CD14-positive monocyte (primary cell): ENCODE measurements around the gene ALG6. TPM values are rescaled to one million over a fixed set of nuclear protein-coding genes. Genes with fewer than 3 reads are reported as not detected.
"Not testable (repeated sequence)": the region's sequence is repeated elsewhere in the genome, so short reads cannot be mapped to it uniquely, and the experiment has no call there.

Source experiments
- DNase-seq, 3 donors: peaks; one replicate each; pipeline ENCODE4 v3.0.0-alpha.2; 2011 to 2022
- H2AFZ ChIP-seq: 2 replicates; pipeline ENCODE4 v1.6.0; 2012; ENCODE audit warnings: mild to moderate bottlenecking, low read depth, low read length, inconsistent platforms; ENCODE audit not compliant: insufficient read depth, poor library complexity, severe bottlenecking
- H3K27ac ChIP-seq, 2 donors: 1 replicate in 1 of 2; 2 replicates in 1 of 2; pipeline ENCODE4 v1.5.1; 2012 to 2013; ENCODE audit warnings: low read length in 2 of 2, control low read depth in 1 of 2, inconsistent platforms in 1 of 2, low read depth in 1 of 2, mild to moderate bottlenecking in 1 of 2
- H3K27me3 ChIP-seq, 2 donors: one replicate each; pipeline versions ENCODE4 v1.6.0 to v1.6.1; 2011 to 2013; ENCODE audit warnings: low read length in 2 of 2; ENCODE audit not compliant: control insufficient read depth in 2 of 2, insufficient read depth in 2 of 2
- H3K36me3 ChIP-seq, 2 donors: replicated peaks in 1 of 2; 1 replicate in 1 of 2; 2 replicates in 1 of 2; pipeline versions ENCODE4 v1.5.1 to v1.6.1; 2012 to 2013; ENCODE audit warnings: low read length in 2 of 2, control low read depth in 1 of 2, inconsistent platforms in 1 of 2, mild to moderate bottlenecking in 1 of 2; ENCODE audit not compliant: insufficient read depth in 2 of 2, control insufficient read depth in 1 of 2
- H3K4me1 ChIP-seq, 2 donors: 1 replicate in 1 of 2; 2 replicates in 1 of 2; pipeline versions ENCODE4 v1.5.1 to v1.6.1; 2012 to 2013; ENCODE audit warnings: low read length in 2 of 2, control low read depth in 1 of 2, inconsistent platforms in 1 of 2, mild to moderate bottlenecking in 1 of 2, moderate library complexity in 1 of 2; ENCODE audit not compliant: insufficient read depth in 2 of 2, control insufficient read depth in 1 of 2
- H3K4me2 ChIP-seq: replicated peaks from 2 replicates; pipeline ENCODE3; 2012; ENCODE audit warnings: low read length, moderate library complexity, mild to moderate bottlenecking; ENCODE audit not compliant: poor library complexity, severe bottlenecking; ENCODE audit errors: extremely low read depth
- H3K4me3 ChIP-seq, 3 experiments: fragments of 200-600 bp in 1 of 3; sonication (generic) in 1 of 3; replicated peaks in 1 of 3; 1 replicate in 2 of 3; 2 replicates in 1 of 3; pipeline ENCODE4 v1.5.1; 2011 to 2013; ENCODE audit warnings: low read length in 3 of 3, mild to moderate bottlenecking in 3 of 3, control low read depth in 2 of 3, low read depth in 2 of 3, inconsistent platforms in 1 of 3, moderate library complexity in 1 of 3
- H3K79me2 ChIP-seq: 2 replicates; pipeline ENCODE4 v1.6.0; 2012; ENCODE audit warnings: mild to moderate bottlenecking, control low read depth, inconsistent platforms, low read length, moderate library complexity; ENCODE audit not compliant: insufficient read depth
- H3K9ac ChIP-seq: 2 replicates; pipeline ENCODE4 v1.6.0; 2017; ENCODE audit warnings: low read length, mild to moderate bottlenecking; ENCODE audit not compliant: insufficient read depth, poor library complexity, severe bottlenecking
- H3K9me3 ChIP-seq, 2 donors: replicated peaks in 1 of 2; 1 replicate in 1 of 2; 2 replicates in 1 of 2; pipeline versions ENCODE4 v1.5.1 to v1.6.1; 2012 to 2013; ENCODE audit warnings: low read length in 2 of 2, control low read depth in 1 of 2; ENCODE audit not compliant: control insufficient read depth in 1 of 2, insufficient read depth in 1 of 2
- H4K20me1 ChIP-seq: 2 replicates; pipeline ENCODE4 v1.6.0; 2012; ENCODE audit warnings: mild to moderate bottlenecking, low read length, control low read depth, moderate library complexity; ENCODE audit not compliant: insufficient read depth
- H3K27ac Mint-ChIP-seq, 7 donors: one replicate each; pipeline ENCODE4 v1.8.0; 2020; ENCODE audit warnings: mild to moderate bottlenecking in 7 of 7, mixed read lengths in 7 of 7, moderate library complexity in 6 of 7, inconsistent platforms in 2 of 7
- H3K27me3 Mint-ChIP-seq, 3 donors: one replicate each; pipeline ENCODE4 v1.8.0; 2021 to 2022; ENCODE audit warnings: low read depth in 3 of 3, mild to moderate bottlenecking in 3 of 3, mixed read lengths in 3 of 3, moderate library complexity in 3 of 3, inconsistent platforms in 1 of 3
- H3K36me3 Mint-ChIP-seq, 2 donors: one replicate each; pipeline ENCODE4 v1.8.0; 2020; ENCODE audit warnings: mixed read lengths in 2 of 2, inconsistent platforms in 1 of 2, mild to moderate bottlenecking in 1 of 2
- H3K4me1 Mint-ChIP-seq: one replicate; pipeline ENCODE4 v1.8.0; 2020; ENCODE audit warnings: mild to moderate bottlenecking, mixed read lengths
- H3K4me3 Mint-ChIP-seq, 2 donors: one replicate each; pipeline ENCODE4 v1.8.0; 2020; ENCODE audit warnings: mild to moderate bottlenecking in 2 of 2, mixed read lengths in 2 of 2, moderate library complexity in 1 of 2
- H3K9me3 Mint-ChIP-seq, 7 donors: one replicate each; pipeline ENCODE4 v1.8.0; 2020 to 2022; ENCODE audit warnings: mixed read lengths in 7 of 7, mild to moderate bottlenecking in 6 of 7, moderate library complexity in 6 of 7, inconsistent platforms in 2 of 7
- WGBS: methylation state at CpG from one replicate; pipeline ENCODE4 v1.1.5; 2013; ENCODE audit warnings: missing lambda C conversion rate; ENCODE audit not compliant: insufficient coverage; 5-methylcytosine and 5-hydroxymethylcytosine counted together
- intact Hi-C, 2 donors: fragments of 100-400 bp; cut with micrococcal nuclease; formaldehyde crosslinking; loops; one replicate each; pipeline versions ENCODE4 v1.15.0 to v1.15.1; 2023
- polyA plus RNA-seq, 3 donors: library from polyadenylated mRNA; depleted of rRNA in 1 of 3; unstranded in 2 of 3; stranded (reverse) in 1 of 3; fragments of 300-500 nt in 2 of 3; fragments of >200 nt in 1 of 3; fragmentation: Illumina TruSeq in 2 of 3; gene quantifications; 1 replicate in 2 of 3; 2 replicates in 1 of 3; pipeline ENCODE4 v1.2.3, GENCODE V29; 2012 to 2021
- TF ChIP-seq, protein P1 (sequence below): fragments of 200-600 bp; IDR thresholded peaks from one replicate; pipeline ENCODE4 v1.8.0; 2022; ENCODE audit warnings: antibody characterized with exemption, mild to moderate bottlenecking

The ALG6 gene
- polyA plus RNA-seq, 3 donors, result 9.3 to 24.7 (median 20.2) TPM

DNA sequence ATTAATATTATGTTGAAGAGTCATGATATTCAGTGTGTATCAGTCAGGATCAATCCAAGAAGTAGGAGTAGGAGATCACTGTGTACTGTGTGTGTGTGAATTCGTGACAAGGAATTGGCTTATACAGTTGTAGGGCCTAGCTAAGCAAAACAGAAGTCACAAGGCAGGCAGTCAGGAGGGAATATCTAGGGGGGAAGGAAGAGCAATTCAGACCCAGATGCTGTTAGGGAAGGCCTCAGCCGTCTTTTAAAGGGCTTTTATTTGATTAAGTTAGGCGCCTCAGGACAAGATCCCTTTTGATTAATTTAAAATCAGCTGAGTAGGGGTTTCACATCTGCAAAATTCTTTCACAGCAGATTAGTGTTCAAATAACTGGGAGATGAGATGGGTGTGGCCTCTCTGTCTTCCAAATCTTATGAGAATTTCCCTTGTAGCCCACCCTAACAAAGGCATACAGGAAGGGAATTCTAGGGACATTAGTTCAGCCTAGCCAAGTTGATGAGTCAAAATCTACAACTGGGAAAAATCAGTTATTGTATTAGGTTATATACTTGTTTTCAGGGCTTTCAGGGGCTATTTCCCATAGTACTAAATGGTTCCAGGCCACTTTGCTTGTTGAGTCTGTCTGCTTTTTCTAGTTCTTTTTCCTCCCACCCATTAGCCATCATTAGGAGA, 47.4 kb downstream of the ALG6 start:
- Histone ChIP-seq H3K4me2 (no peak overlapping the region), H3K27ac (no peak overlapping the region), H3K4me3 (no peak overlapping the region), H3K27me3 (no peaks in the 10 kb centered on the region), H3K79me2 (no peaks in the 10 kb centered on the region), H3K4me1 (no peaks in the 10 kb centered on the region), H2AFZ (no peak overlapping the region), H3K9me3 (no peaks in the 10 kb centered on the region), H4K20me1 (no peaks in the 10 kb centered on the region), H3K36me3 (peaks cover 18 to 62% of the 10 kb centered on the region in 2 donors), H3K9ac (no peak overlapping the region)
- WGBS, result 100% methylated on average over 1 of the region's 3 CpGs
- intact Hi-C loops, result no loop called here
- Mint-ChIP-seq H3K36me3 (peaks cover 49 to 54% of the 10 kb centered on the region in 2 donors), H3K27ac (peak overlapping the region in 1 of 7 donors; percentile 25), H3K4me3 (no peak overlapping the region), H3K4me1 (no peaks in the 10 kb centered on the region), H3K9me3 (no peaks in the 10 kb centered on the region), H3K27me3 (peaks cover 0 to 4% (median 0%) of the 10 kb centered on the region in 3 donors)
- no peak for DNase-seq
- TF ChIP-seq, protein P1, sequence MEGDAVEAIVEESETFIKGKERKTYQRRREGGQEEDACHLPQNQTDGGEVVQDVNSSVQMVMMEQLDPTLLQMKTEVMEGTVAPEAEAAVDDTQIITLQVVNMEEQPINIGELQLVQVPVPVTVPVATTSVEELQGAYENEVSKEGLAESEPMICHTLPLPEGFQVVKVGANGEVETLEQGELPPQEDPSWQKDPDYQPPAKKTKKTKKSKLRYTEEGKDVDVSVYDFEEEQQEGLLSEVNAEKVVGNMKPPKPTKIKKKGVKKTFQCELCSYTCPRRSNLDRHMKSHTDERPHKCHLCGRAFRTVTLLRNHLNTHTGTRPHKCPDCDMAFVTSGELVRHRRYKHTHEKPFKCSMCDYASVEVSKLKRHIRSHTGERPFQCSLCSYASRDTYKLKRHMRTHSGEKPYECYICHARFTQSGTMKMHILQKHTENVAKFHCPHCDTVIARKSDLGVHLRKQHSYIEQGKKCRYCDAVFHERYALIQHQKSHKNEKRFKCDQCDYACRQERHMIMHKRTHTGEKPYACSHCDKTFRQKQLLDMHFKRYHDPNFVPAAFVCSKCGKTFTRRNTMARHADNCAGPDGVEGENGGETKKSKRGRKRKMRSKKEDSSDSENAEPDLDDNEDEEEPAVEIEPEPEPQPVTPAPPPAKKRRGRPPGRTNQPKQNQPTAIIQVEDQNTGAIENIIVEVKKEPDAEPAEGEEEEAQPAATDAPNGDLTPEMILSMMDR, result no peak

DNA sequence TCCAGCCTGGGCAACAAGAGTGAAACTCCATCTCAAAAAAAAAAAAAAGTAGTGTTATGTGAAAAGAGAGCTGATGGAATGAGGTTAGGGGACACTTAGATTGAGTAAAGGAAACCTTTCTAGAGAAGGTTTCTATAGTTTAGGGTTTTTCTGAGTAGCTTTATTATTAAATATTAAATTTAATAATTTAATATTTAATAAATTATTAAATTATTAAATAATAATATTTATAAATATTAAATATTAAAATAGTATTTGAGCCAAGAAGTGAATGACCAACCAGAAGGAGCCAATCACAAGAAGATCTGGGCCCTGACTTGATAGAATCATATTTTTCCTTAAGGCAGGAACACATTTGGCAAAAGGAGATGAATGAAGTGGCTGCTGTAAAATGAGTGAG, 50.7 kb downstream of the ALG6 start:
- Mint-ChIP-seq H3K27me3 (peaks cover 0 to 4% (median 0%) of the 10 kb centered on the region in 3 donors), H3K36me3 (peaks cover 45 to 48% of the 10 kb centered on the region in 2 donors), H3K4me3 (no peak overlapping the region), H3K9me3 (peaks cover 0 to 2% (median 0%) of the 10 kb centered on the region in 7 donors), H3K27ac (no peak overlapping the region), H3K4me1 (no peaks in the 10 kb centered on the region)
- no peak overlapping the region for H3K9ac ChIP-seq
- intact Hi-C loops, result no loop called here
- H3K4me3 ChIP-seq, result no peak overlapping the region
- H3K4me1 ChIP-seq, result no peaks in the 10 kb centered on the region
- H3K27ac ChIP-seq, result no peak overlapping the region
- no peak overlapping the region for H2AFZ ChIP-seq
- H4K20me1 ChIP-seq, result no peaks in the 10 kb centered on the region
- no peak overlapping the region for H3K4me2 ChIP-seq
- H3K27me3 ChIP-seq, result no peaks in the 10 kb centered on the region
- TF ChIP-seq, protein P1, result no peak
- H3K79me2 ChIP-seq, result no peaks in the 10 kb centered on the region
- DNase-seq, result no peak
- no peaks in the 10 kb centered on the region for H3K9me3 ChIP-seq
- peaks cover 8 to 47% of the 10 kb centered on the region in 2 donors for H3K36me3 ChIP-seq

DNA sequence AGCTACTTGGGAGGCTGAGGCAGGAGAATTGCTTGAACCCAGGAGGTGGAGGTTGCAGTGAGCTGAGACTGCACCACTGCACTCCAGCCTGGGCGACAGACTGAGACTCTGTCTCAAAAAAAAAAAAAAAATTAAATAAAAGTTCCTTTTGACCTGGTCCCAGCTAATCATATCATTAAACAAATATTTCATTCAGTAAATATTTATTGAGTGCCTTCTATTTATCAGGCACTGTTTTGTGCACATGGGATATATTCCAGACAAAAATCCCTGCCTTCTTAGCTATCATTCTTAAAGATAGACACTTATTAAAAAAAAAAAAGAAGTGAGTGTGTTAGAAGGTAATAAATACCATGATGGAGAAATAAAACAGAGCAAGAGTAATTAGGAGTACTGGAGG, 53.3 kb downstream of the ALG6 start:
- H3K9me3 Mint-ChIP-seq, H3K4me1 ChIP-seq, H3K27me3 ChIP-seq, H3K27me3 Mint-ChIP-seq, DNase-seq, H2AFZ ChIP-seq, H3K4me2 ChIP-seq, H3K27ac ChIP-seq, H4K20me1 ChIP-seq, H3K9me3 ChIP-seq, H3K27ac Mint-ChIP-seq, H3K4me1 Mint-ChIP-seq, H3K4me3 Mint-ChIP-seq, H3K4me3 ChIP-seq, H3K9ac ChIP-seq, intact Hi-C loops, H3K79me2 ChIP-seq: not testable (repeated sequence)
- H3K36me3 Mint-ChIP-seq, result peaks cover 34 to 36% of the 10 kb centered on the region in 2 donors
- H3K36me3 ChIP-seq, result peaks cover 3 to 24% of the 10 kb centered on the region in 2 donors
- whole genome bisulfite sequencing, result no CpG with 5 or more reads among the region's 1 CpG
